Measurements from ENCODE around the gene AK3. TPM values are rescaled to one million over a fixed set of nuclear protein-coding genes. Genes with fewer than 3 reads are reported as not detected.

The AK3 gene
- total and polyA plus RNA-seq, 9 of the 15 experiments (the other 6 are each of a cell fraction or from before 2014, with no cell fraction given) = 12.2 to 78.6 (median 41.8) TPM

DNA sequence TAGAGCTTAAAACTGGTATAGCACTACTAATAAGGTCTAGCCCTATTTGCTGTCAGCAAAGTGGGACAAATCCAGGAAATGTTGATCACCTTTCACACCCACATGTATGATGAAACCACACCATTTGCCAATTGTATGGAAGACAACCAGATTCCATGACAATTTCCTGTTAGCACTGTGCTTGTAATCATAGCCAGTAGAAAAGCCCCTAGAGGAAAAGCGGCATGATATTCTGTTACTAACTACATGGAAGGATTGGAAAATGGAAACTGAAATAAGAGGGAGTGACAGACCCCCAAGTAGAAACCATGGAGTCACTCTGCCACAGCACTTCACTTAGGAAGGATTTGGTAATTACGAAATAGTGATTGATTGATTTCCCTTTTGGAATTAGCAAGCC is 75.6 kb downstream of the AK3 start:
- H3K9me3 ChIP-seq (replicated peaks; ENCODE audit: control insufficient read depth, insufficient read depth, low read depth, low read length) = no peaks in the 10 kb centered on the region
- H3K27me3 ChIP-seq (ENCODE audit: control insufficient read depth in 2 of 2, insufficient read depth in 2 of 2, low read length in 2 of 2) = no peaks in the 10 kb centered on the region
- H3K4me1 ChIP-seq (replicated peaks in 1 of 2; ENCODE audit: control insufficient read depth in 2 of 2, insufficient read depth in 2 of 2, low read length in 2 of 2) = peaks cover 10 to 19% of the 10 kb centered on the region in 2 experiments; a peak in 4 of 5 replicates
- WGBS (ENCODE audit: insufficient coverage, low coverage, missing lambda C conversion rate) = 78% methylated on average over 2 of the region's 2 CpGs
- H3K4me2 ChIP-seq (ENCODE audit: insufficient read depth, low read length) = no peak overlapping the region
- no peaks in the 10 kb centered on the region for H3K36me3 ChIP-seq (ENCODE audit: control insufficient read depth, insufficient read depth, low read length)
- no peak overlapping the region for H2AFZ ChIP-seq (ENCODE audit: low read depth, low read length)
- no peak overlapping the region for H3K4me3 ChIP-seq
- H3K79me2 ChIP-seq (ENCODE audit: control insufficient read depth, insufficient read depth, low read length) = peaks cover 14% of the 10 kb centered on the region
- POLR2A ChIA-PET = interaction anchor here (1.0 to 1.5 kb wide), 4 partner anchors 9 to 73 kb away, joined by 3 to 4 read pairs (median 4); partner anchors contain the start of gene CDC37L1
- intact Hi-C loops (cut with micrococcal nuclease) (no loop called here), in situ Hi-C loops (cut with MboI) (no loop called here)
- no TSS peak for BruUV-seq (replicated peaks)
- no peaks in the 10 kb centered on the region for H3K9me1 ChIP-seq (ENCODE audit: control insufficient read depth, insufficient read depth, low read length)
- ATAC-seq (no peak), FAIRE-seq (no peak), DNase-seq (ENCODE audit: extremely low read depth in 1 of 4, low spot score in 3 of 4) (no peak)
- no peak overlapping the region for H3K9ac ChIP-seq (ENCODE audit: insufficient read depth in 1 of 2, low read depth in 2 of 2, low read length in 2 of 2)
- H4K20me1 ChIP-seq (replicated peaks; ENCODE audit: control insufficient read depth, insufficient read depth, low read length) = no peaks in the 10 kb centered on the region
- CTCF ChIA-PET (ENCODE audit: low intra/inter-chr PET ratio) = no interaction called here
- H3K27ac ChIP-seq (ENCODE audit: extremely low read depth, low read depth, low read length) = no peak overlapping the region
- TF ChIP-seq ZNF121 (CRISPR knock-in tag; conservative IDR thresholded peaks at IDR 0.05) = no peak
- no peak for TF ChIP-seq NEUROD1 (IDR thresholded peaks at IDR 0.05; ENCODE audit: borderline replicate concordance, low read depth, low read length, partially characterized antibody)
- TF ChIP-seq, protein P1, sequence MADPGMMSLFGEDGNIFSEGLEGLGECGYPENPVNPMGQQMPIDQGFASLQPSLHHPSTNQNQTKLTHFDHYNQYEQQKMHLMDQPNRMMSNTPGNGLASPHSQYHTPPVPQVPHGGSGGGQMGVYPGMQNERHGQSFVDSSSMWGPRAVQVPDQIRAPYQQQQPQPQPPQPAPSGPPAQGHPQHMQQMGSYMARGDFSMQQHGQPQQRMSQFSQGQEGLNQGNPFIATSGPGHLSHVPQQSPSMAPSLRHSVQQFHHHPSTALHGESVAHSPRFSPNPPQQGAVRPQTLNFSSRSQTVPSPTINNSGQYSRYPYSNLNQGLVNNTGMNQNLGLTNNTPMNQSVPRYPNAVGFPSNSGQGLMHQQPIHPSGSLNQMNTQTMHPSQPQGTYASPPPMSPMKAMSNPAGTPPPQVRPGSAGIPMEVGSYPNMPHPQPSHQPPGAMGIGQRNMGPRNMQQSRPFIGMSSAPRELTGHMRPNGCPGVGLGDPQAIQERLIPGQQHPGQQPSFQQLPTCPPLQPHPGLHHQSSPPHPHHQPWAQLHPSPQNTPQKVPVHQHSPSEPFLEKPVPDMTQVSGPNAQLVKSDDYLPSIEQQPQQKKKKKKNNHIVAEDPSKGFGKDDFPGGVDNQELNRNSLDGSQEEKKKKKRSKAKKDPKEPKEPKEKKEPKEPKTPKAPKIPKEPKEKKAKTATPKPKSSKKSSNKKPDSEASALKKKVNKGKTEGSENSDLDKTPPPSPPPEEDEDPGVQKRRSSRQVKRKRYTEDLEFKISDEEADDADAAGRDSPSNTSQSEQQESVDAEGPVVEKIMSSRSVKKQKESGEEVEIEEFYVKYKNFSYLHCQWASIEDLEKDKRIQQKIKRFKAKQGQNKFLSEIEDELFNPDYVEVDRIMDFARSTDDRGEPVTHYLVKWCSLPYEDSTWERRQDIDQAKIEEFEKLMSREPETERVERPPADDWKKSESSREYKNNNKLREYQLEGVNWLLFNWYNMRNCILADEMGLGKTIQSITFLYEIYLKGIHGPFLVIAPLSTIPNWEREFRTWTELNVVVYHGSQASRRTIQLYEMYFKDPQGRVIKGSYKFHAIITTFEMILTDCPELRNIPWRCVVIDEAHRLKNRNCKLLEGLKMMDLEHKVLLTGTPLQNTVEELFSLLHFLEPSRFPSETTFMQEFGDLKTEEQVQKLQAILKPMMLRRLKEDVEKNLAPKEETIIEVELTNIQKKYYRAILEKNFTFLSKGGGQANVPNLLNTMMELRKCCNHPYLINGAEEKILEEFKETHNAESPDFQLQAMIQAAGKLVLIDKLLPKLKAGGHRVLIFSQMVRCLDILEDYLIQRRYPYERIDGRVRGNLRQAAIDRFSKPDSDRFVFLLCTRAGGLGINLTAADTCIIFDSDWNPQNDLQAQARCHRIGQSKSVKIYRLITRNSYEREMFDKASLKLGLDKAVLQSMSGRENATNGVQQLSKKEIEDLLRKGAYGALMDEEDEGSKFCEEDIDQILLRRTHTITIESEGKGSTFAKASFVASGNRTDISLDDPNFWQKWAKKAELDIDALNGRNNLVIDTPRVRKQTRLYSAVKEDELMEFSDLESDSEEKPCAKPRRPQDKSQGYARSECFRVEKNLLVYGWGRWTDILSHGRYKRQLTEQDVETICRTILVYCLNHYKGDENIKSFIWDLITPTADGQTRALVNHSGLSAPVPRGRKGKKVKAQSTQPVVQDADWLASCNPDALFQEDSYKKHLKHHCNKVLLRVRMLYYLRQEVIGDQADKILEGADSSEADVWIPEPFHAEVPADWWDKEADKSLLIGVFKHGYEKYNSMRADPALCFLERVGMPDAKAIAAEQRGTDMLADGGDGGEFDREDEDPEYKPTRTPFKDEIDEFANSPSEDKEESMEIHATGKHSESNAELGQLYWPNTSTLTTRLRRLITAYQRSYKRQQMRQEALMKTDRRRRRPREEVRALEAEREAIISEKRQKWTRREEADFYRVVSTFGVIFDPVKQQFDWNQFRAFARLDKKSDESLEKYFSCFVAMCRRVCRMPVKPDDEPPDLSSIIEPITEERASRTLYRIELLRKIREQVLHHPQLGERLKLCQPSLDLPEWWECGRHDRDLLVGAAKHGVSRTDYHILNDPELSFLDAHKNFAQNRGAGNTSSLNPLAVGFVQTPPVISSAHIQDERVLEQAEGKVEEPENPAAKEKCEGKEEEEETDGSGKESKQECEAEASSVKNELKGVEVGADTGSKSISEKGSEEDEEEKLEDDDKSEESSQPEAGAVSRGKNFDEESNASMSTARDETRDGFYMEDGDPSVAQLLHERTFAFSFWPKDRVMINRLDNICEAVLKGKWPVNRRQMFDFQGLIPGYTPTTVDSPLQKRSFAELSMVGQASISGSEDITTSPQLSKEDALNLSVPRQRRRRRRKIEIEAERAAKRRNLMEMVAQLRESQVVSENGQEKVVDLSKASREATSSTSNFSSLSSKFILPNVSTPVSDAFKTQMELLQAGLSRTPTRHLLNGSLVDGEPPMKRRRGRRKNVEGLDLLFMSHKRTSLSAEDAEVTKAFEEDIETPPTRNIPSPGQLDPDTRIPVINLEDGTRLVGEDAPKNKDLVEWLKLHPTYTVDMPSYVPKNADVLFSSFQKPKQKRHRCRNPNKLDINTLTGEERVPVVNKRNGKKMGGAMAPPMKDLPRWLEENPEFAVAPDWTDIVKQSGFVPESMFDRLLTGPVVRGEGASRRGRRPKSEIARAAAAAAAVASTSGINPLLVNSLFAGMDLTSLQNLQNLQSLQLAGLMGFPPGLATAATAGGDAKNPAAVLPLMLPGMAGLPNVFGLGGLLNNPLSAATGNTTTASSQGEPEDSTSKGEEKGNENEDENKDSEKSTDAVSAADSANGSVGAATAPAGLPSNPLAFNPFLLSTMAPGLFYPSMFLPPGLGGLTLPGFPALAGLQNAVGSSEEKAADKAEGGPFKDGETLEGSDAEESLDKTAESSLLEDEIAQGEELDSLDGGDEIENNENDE (IDR thresholded peaks at IDR 0.05; ENCODE audit: low read depth, low read length) = no peak
- TF ChIP-seq, protein P2, sequence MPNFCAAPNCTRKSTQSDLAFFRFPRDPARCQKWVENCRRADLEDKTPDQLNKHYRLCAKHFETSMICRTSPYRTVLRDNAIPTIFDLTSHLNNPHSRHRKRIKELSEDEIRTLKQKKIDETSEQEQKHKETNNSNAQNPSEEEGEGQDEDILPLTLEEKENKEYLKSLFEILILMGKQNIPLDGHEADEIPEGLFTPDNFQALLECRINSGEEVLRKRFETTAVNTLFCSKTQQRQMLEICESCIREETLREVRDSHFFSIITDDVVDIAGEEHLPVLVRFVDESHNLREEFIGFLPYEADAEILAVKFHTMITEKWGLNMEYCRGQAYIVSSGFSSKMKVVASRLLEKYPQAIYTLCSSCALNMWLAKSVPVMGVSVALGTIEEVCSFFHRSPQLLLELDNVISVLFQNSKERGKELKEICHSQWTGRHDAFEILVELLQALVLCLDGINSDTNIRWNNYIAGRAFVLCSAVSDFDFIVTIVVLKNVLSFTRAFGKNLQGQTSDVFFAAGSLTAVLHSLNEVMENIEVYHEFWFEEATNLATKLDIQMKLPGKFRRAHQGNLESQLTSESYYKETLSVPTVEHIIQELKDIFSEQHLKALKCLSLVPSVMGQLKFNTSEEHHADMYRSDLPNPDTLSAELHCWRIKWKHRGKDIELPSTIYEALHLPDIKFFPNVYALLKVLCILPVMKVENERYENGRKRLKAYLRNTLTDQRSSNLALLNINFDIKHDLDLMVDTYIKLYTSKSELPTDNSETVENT (CRISPR knock-in tag; IDR thresholded peaks at IDR 0.05) = no peak
- no peak for TF ChIP-seq ZNF23 (CRISPR knock-in tag; IDR thresholded peaks at IDR 0.05)
- no peak for TF ChIP-seq EP300 (IDR thresholded peaks at IDR 0.05; ENCODE audit: low read length)
- no peak for TF ChIP-seq FOXA3 (CRISPR knock-in tag; conservative IDR thresholded peaks at IDR 0.05 in 1 of 2, IDR thresholded peaks at IDR 0.05 in 1 of 2)

Measured in K562 (cell line).